NCI-H82 treated with DMSO at 0.1 percent for 48 hours (cell line): ENCODE measurements around the gene CDH13.

Source experiments
- DNase-seq: peaks from one replicate; lab custom pipeline; 2025; ENCODE audit not compliant: unreplicated experiment; lab: John Stamatoyannopoulos, UW

Gene CDH13

DNA sequence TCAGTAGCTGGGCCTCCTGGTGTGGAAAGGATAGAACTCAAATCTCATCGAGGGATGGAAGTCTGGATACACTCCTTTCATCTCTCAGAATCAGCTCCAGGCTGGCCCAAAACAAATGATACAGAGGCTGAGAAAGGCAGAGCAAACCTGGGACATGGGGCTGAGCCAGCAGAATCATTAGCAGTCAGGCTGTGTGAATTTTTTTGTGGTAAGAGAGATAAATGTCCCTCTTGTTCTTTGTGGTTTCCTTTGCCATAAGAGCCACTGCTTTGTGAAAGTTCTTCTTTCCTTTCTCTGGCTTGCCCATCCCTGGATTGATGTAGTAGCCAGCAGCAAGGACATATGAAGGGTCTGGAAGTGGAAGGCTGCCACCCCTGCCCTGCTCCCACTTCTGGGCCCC is 146.2 kb downstream of the CDH13 start:
- DNase-seq: no peak

DNA sequence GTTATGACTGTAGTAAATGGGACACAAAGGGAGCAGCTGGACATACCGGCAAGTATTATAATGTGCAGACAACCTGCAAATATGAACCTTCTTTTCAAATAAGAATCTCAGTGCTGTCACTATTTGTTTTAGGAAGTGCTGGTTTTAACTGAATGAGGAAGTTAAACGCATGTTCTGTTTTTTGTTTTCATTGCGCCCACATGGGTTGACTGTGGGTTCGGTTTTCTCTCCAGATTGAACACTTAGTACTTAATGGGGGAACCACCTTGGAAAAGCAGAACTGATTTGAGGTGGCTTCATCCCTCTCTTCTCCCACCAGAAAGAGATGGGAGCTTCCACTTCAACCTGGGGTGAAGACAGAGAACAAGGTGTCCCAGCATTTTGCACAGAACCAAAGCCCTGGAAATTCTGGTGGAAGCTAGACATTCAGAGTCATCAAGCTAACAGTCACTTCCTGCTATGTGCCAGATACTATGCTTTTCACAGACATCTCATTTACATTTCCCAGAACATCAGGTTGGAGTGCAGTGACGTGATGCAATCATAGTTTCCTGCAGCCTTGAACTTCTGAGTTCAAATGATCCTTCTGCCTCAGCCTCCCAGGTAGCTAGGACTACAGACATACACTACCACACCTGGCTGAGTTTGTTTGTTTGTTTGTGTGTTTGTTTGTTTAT is 149.8 kb downstream of the CDH13 start:
- DNase-seq: no peak

GRCh38 chr16:82782715-82783251 is 156.0 kb downstream of the CDH13 start:
- no peak for DNase-seq

DNA sequence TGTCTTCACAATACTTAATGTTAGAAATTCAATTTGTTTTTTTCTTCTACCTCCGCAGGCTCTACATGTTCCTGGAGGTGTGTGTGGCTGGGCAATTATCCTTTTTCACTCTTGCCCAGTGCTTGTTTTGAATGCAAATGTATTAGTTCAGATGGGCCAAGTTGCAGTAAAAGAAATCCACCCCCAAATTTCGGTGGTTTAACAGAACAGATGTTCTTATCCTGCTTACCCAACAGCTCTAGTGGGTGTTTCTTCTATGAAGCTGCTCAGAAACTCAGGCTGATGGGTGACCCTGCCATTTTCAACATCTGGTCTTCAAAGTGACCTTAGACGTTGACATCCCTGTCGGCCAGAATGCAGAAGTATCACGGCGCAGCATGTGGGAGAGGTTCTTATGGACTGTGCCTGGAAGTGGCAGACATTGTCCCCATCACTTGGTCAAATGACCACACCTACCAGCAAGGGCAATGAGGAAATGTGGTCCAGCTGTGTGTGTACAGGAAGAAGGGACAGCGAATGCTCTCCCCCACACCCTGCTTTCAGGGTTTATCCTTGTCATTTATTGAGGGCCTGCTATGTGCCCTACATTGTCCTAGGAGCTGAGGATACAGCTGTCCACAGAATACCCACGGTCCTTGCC is 157.3 kb downstream of the CDH13 start:
- DNase-seq: no peak

- DNase-seq: no peak
Observed at GRCh38 chr16:82784573-82784968, 157.8 kb downstream of the CDH13 start.

DNA sequence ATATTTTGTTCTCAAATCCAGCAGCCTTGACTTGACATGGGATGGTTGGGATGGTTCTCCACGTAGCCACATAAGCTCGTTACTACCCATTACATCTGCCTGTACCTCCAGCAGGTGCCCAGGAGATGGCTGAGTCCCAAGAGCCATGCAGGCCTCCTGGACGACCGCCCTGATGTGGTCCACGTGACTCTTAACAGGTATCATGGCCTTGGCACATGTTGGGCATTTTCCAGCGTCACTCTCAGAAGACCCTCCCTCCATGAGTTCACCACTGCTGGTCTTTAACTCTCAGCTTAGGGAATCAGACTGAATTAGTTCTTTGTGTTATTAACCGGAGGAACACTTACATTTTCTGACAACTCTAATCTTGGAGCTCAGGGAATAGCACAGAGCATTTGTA is 161.5 kb downstream of the CDH13 start:
- no peak for DNase-seq

GRCh38 chr16:82788919-82789318 is 162.2 kb downstream of the CDH13 start:
- no peak for DNase-seq

GRCh38 chr16:82792693-82793092 is 165.9 kb downstream of the CDH13 start:
- no peak for DNase-seq

GRCh38 chr16:82793528-82794245 is 166.9 kb downstream of the CDH13 start:
- DNase-seq: no peak

DNA sequence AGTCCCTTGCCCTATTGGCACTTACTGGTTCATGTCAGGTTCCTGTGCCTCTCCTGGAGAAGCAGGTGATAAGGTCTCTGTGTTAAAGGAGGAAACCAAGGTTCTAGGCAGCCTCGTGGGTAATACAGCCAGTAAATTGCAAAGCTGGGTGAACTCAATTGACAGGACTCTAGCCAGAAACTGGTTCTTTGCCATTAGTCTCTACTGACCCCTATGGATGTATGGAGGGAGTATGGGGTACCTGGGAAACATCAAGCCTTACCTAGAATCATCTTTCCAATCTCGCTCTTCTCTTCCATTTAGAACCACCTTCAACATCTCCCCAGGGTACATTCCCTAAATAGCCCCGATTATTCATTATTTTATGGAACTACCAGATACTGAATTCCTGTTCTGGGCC is 169.3 kb downstream of the CDH13 start:
- DNase-seq: no peak

- DNase-seq: no peak
Observed at GRCh38 chr16:82801361-82801760, 174.6 kb downstream of the CDH13 start.

- DNase-seq: no peak
Observed at GRCh38 chr16:82805866-82806265, 179.1 kb downstream of the CDH13 start.

DNA sequence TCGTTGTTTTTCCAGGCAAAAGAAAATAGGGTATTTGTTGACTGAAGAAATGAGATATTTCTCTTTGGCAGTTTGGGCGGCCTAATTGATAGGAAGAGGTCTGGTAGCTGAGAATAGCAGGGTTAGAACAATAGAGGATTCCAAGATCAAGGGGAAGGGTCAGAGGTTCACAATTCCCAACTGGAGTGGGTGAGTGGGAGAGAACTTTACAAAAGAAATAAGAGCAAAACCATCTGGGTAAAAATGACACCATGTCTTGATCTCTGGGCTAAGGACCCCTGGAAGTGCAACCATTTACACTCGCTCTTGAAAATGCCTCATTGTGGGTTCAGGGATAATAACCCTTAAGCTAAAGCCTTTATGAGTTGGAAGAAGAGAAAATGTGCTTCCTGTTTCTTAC is 180.5 kb downstream of the CDH13 start:
- DNase-seq: no peak

DNA sequence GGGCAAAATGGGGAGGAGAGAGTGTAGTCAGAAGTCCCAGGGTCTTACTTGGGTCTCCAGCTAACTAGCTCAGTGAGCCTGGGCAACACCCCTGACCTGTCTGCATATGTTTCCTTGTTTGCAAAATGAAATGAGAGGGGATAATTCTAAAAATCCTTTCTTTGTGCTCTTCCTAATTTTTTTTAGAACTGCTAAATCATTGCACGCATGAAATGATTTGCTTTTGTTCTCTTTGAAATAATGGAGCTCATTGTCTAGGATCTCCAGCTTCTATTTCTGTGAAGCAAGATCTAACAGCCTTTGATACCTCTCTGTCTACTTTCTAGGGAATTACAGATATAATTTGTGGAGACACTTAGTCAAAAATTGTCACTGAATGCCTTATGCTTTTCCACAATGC is 181.3 kb downstream of the CDH13 start:
- no peak for DNase-seq

DNA sequence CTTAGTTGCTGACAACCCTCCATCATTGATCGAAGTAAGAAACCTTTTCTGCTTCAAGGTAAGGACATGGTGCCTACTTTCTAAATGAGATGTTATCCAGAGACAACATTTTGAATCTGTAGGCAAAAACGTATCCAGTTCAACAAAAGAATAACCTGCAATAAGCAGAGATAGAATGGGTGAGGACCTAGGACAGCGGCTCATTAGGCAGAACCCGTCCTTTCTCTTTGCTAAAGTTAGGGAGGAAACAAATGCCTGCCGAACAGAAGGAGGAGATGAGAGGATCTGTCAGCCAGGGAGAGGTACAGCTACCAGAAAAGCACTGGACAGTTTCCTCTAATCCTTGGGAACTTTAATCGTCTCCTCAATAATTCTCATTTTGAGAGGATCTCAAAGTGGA is 183.3 kb downstream of the CDH13 start:
- no peak for DNase-seq

- DNase-seq: no peak
Observed at GRCh38 chr16:82814059-82814458, 187.3 kb downstream of the CDH13 start.

DNA sequence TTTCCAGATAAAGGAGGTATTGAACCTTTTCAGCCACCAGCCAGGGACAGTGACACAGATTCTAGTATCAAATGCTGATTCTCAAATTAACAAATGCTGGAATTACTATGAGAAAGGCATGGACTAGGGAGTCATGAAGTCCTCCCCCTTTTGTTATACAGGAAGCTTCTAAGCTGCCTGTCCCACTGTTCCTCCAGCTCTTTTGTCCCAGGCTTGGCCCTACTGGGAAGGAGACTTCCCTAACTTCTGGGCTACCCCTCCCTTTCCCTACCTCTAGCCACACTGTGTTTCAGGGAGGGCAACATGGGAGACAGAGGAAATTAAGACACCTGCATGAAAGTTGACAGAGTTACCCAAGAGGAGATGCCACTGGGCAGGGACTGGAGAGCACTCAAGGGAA is 192.5 kb downstream of the CDH13 start:
- no peak for DNase-seq

- DNase-seq: no peak
Observed at GRCh38 chr16:82820855-82821254, 194.1 kb downstream of the CDH13 start.

DNA sequence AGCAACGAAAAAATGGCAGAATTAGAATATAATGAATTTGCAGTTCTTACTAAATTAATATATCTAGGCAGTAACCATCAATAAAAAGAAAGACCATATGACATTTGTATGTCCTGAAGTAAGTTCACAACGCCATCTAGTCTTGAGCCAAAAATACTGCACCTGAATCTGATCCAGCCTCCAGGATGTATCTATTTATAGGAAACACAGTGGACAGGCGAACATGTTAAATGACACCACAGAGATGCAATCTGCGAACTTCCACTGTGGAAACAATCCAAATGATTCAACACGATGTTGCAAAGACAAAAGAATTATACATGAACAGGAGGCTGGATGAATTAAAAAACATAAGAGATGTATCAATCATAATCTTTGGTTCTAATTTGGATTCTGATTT is 197.6 kb downstream of the CDH13 start:
- no peak for DNase-seq

- no peak for DNase-seq
Observed at GRCh38 chr16:82829301-82829700, 202.5 kb downstream of the CDH13 start.

DNA sequence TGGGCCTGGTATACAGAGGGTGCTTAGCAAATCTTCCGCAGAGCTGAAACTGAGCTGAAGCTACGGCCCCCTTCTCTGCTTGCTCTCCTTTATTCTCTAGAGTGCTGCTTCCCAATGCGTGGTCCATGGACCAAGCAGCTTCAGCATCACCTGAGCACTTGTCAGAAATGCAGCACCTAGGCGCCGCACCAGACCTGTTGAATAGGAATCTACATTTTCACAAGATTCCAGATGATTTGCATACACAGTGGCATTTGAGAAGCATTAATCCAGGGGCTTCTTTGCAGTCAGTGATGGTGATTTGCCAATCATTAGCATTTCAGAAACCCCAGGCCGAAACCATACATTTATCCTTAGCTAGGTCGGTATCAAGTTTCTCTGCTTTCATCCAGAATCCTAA is 204.2 kb downstream of the CDH13 start:
- no peak for DNase-seq

GRCh38 chr16:82832821-82833220 is 206.1 kb downstream of the CDH13 start:
- no peak for DNase-seq
